Amniotic stem cell (primary cell): ENCODE results near the gene GSTO2.

Experiments used
- DNase-seq: peaks from one replicate; lab custom pipeline; 2025; lab: John Stamatoyannopoulos, UW

The GSTO2 gene

DNA sequence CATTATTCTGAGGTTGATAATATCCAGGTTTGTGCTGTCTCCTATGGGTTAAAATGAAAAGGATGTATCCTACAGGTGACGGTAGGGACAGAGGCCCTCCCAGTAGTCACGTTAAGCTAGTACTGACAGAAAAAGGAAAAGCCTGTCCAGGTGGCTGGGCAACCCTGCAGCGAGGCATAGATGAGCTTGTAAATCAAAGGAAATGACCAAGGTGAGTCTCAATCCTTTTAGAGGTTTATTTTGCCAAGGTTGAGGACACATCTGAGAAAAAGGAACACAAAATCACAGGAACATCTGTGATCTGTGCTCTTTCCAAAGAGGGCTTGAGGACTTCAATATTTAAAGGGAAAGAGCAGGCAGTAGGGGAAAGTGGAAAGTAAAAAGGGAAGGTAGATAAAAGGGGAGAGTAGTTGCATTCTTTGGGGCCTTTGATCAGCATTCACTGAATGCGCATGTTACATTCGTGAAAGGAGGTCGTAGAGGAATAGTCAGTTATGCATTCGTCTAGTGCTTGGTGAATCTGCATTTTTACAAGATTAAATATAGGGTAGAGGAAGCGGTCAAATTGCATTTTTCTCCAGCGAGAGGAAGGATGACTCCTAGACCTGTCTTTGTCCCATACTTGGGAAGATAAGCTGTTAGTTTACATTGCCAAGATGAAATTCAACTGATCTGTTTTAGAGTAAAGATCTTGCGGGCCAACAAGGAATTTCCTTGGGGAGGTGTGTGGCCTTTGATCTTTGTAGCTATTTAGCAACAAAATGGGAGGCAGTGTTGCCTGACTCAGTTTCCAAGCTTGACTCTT lies 15.2 kb upstream of the GSTO2 start:
- DNase-seq = no peak

DNA sequence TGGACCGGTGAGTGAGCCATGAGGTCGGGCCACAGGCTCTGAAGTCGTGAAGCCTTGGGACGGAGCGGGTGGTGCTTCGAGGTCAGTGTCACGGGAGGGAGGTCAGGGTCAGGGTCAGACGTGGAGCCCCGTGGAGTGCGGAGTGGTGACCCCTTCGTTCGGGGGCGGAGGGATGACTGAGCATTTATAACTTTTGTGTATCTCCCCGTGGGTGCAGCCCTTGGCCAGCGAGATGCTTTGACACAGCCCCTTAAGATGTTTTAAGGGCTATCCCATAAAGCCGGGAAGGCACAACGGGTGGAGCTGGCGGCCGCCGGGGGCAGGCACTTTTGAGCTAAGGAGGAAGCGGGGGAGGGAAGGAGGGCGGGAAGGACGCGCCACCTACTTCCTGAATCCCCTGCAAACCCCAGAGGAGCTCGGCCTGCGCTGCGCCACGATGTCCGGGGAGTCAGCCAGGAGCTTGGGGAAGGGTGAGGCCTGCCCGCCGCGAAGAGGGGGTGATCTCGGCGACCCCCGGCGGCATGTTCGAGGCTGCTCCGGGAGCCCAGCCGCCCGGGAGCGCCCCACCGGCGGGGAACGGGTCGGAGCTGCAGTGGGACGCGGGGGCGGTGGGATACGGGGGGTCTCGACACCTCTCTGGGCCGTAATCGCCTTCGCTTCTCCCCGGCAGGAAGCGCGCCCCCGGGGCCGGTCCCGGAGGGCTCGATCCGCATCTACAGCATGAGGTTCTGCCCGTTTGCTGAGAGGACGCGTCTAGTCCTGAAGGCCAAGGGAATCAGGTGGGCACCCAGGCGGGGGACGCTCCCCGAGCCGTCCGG lies 14.3 kb upstream of the GSTO2 start, which contains the start of gene GSTO1:
TSS of gene GSTO1 (plus strand) at position 400 of the 818 bp plus-strand sequence. CDS start at position 437, 37 bp downstream.
- DNase-seq = peak; percentile 38

DNA sequence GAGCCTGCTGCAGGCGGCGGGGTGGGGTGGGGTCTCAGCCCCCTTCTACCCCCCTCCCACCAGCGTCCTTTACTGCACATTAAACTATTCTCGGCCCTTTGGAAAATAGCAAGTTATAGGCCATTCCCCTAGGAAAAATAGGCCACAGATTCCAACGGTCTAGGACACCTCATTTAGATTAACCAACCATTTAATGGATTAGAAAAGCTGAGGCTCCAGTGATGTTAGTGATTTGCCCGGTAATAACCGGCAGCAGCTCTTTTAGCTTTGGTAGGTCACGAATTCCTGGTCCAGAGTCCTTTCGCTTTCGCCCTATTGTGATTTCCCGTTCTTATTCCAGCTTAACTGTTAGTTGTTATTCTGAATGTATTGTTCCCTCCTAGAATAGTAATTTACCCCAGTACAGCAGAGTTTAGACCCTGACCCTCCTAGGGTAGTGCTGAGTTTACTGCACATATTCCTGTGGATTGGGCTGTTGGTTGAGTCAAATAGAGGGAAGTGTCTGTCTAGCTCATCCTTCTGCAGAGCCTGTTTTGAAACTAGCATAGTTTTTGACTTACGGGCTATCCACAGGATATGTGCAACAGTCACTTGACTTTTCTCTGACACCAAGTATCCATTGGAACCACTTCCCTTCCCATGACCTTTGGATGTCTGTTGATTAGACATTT lies 13.5 kb upstream of the GSTO2 start:
- no peak for DNase-seq

DNA sequence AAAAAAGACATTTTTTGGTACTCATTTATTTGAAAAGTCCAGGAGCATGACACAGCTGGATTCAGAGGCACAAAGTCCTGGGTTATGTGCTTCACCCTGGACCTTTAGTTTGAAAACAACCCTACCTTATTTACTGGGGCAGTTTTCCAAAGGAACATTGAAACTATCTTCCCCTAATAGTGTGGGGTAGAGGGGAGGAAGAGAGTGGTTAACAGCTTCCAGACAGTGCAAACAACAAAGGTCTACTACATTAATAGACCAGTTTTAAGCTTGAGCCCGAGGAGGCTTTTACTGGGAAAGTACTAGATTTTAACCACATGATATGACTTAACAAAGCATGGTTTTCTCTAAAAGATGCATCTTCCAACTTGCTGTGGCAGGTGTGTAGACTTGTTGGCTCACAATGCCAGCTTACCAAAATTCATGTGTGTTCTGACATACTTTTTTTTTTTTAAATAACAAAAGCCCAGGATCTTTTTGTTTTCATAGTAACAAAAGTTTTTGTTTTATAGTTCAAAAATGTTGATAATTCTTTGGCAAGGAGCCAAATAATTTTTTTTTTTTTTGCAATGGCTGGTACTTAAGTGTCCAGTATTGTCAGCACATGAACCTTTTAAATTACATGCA lies 12.5 kb upstream of the GSTO2 start:
- no peak for DNase-seq

DNA sequence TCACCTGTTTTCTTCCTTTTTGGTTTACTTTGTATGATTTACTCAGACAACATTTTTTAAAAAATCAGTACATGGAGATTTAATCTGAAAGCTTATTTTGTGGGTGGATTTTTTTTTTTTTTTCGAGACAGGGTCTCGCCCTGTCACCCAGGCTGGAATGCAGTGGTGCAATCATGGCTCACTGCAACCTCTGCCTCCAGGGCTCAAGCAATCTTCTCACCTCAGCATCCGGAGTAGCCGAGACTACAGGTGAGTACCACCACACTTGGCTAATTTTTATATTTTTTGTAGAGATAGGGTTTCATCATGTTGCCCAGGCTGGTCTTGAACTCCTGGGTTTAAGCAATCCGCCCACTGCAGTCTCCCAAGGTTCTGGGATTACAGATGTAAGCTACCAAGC lies 11.7 kb upstream of the GSTO2 start:
- DNase-seq = no peak

DNA sequence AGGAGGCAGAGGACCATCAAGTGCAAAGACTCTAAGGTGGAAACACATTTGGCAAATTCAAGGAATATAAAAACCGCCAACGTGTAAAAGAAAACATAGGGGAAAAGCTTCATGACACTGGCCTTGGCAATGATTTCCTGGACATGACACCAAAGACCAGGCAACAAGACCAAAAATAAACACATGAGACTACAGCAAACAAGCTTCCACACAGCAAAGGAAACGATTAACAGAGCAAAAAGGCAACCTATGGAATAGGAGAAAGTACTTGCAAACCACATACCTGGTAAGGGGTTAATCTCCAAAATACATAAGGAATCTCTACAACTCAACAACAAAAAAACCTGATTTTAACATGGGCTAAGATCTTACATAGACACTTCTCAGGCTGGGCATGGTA lies 10.8 kb upstream of the GSTO2 start:
- DNase-seq = no peak

DNA sequence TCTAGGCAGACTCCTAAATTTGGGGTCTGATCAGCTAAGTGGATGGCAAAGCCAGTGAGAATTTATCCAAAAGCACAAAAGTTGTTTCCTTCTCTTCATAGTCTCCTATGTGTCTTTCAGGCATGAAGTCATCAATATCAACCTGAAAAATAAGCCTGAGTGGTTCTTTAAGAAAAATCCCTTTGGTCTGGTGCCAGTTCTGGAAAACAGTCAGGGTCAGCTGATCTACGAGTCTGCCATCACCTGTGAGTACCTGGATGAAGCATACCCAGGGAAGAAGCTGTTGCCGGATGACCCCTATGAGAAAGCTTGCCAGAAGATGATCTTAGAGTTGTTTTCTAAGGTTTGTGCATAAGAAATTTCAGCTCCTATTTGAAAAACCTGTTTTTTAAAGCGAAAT lies 9.5 kb upstream of the GSTO2 start:
- no peak for DNase-seq

DNA sequence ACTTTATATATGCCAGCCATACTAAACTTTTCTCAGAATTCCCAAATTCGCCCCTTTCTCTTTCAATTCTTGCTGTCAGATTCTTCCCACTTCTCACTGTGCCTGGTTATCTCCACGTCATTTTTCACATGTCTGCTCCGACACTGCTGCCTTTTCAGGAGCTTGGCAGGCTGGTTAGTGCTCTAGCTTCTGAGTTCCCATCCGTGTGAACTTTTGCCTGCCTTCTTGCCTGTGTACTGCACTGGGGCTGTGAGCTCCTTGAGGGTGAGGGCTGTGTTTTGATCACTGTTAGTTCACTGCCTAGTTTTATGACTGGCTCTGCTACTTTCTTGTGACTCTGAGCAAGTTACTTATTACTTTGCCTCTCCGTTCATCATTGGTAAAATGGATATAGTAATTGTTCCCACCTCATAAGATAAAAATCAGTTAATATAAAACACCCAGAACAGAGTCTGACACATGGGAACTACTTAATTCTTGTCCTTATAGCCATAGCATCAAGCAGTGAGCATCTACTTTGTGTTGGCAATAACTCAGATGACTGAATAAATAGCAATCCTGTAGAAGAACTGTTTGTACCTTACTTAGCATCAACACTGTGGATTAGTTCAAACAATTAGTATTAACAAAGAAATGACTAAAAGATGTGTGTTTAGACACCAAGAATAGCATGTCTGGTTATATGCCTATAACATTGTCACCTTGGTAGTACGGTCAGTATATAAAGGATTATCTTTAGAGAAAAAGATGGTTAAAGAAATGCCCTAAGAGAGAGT lies 8.8 kb upstream of the GSTO2 start:
- no peak for DNase-seq

DNA sequence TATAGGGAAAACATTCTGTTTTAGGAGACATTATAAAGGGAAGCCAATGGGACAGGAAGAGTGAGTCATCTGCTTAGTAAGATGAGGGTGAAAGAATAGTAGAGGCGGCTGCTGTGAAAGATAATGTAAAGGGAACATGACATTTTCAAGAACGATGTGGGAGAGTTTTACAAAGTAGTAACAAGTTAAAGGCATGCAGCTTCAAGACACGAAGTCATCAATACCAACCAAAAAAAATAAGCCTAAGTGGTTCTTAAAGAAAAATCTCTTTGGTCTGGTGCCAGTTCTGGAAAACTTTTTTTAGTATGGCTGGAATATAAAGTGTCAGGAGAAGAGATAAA lies 8.2 kb upstream of the GSTO2 start:
- no peak for DNase-seq

DNA sequence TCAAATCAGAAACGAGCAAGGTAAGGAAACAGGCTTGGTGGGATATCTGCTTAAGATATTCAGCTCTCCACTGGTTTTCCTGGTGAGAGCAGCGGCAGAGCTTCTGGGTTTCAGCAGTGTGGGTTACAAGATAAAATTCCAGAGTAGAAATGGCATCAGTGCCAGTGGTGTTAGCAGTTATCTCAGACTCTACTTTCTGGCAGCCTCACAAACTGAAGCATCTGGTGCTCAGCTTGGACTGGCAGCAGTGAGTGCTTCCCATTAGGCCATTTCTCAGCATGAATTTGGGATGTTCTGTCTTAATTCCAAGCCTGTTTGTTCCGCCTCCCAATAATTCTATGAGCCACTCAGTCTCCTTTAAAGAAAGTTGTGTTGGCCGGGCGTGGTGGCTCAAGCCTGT lies 6.9 kb upstream of the GSTO2 start:
- DNase-seq = no peak

DNA sequence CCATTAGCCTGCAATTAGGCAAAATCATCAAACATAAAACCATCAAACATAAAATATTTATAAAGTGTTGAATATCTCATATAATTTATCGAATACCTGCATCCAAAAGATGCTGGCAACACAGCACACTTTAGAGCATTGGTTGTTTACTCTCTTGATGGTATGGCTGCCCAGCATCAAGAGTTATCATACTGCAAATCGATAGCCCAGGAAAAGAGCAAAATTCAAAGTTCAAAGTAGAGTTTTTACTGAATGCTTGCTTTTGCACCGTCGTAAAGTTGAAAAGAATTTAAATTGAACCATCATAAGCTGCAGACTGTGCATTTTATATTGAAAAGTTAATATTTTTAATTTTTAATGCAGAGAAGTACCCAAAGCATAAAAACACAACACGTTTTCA lies 4.2 kb upstream of the GSTO2 start:
- no peak for DNase-seq

DNA sequence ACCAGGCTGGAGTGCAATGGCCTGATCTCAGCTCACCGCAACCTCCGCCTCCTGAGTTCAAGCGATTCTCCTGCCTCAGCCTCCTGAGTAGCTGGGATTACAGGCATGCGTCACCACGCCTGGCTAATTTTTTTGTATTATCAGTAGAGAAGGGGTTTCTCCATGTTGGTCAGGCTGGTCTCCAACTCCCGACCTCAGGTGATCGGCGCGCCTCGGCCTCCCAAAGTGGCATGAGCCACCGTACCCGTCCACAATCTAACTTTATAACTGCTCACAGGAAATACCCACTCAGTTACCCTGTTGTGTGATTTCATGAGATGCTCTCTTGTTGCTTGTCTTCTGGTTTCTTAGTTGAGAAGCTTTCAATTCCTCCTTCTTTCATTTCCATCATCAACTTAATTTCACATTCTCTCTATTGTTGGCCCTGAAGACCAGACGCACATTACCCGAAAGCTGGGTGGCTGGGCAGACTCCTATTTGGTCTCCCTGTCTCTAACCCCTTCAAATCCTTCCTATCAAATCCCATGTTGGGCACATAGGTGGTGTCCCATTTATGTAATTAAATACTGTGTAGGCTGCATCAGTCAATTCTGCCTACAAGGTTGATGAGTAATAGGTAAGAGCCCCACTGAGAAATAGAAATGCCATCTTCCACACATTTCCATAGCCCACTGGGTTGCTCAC lies 1.1 kb upstream of the GSTO2 start:
- DNase-seq = no peak

DNA sequence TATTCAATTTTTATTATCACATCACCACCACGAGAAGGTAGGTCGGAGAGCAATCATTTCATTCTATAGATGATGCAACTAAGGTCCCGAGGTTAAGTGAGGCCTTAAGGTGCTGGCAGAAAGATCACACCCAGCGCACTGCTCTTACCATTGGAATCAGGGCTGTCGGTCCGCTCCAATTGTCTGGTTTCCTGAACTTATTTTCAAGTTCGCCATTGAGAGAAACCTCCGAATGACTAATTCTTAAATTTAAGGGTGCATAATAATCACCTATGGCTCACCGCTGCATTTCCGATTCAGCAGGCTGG lies 625 bp upstream of the GSTO2 start:
- DNase-seq = no peak

DNA sequence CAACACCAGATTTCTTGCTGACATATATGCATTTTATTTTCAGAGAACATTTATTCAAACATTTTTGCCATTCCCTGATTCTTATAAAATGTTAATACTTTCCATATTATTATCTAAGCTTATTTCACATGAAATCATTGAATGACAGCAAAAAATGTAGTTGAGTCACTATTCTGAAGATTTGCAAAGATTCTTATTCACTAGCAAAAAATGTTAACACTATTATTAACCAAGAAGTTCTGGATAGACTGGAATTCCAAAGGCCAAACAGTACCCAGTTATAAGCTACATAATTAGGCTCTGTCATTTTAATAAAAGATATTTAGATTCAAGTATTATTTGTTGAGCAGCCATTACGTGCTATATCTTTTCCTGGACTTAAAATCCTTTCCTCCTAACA lies 4.3 kb downstream of the GSTO2 start:
- no peak for DNase-seq

DNA sequence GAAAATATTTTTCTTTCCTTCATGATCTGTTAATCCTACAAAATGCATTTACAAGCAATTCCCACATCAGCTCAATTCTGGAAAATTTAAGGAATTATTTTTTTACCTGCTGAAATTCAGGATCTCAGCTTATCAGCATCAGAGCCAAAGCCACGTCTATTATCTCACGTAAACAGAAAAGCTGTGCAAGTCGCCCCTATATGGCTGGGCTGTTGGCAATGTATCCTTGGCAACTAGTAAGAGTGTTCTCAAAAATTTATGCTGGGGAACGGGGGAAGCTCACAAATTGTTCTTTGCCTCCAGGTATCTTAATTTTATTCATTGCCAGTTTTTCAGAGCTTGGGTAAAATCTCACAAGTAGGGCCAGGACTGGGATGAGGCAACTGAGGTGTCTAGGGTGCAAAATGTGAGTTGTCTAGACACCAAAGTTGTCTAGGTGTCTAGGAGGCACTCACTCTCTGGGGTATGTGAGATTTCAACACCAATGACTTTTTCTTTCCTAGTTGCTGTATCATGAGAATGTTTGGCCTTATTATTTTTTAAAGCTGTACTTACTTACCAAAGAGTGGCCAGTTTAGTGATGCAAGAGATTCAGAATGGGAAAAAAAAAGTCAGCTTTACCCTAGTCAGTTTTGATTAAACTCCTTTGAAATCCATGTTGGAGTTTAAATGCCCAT lies 5.1 kb downstream of the GSTO2 start:
- no peak for DNase-seq

DNA sequence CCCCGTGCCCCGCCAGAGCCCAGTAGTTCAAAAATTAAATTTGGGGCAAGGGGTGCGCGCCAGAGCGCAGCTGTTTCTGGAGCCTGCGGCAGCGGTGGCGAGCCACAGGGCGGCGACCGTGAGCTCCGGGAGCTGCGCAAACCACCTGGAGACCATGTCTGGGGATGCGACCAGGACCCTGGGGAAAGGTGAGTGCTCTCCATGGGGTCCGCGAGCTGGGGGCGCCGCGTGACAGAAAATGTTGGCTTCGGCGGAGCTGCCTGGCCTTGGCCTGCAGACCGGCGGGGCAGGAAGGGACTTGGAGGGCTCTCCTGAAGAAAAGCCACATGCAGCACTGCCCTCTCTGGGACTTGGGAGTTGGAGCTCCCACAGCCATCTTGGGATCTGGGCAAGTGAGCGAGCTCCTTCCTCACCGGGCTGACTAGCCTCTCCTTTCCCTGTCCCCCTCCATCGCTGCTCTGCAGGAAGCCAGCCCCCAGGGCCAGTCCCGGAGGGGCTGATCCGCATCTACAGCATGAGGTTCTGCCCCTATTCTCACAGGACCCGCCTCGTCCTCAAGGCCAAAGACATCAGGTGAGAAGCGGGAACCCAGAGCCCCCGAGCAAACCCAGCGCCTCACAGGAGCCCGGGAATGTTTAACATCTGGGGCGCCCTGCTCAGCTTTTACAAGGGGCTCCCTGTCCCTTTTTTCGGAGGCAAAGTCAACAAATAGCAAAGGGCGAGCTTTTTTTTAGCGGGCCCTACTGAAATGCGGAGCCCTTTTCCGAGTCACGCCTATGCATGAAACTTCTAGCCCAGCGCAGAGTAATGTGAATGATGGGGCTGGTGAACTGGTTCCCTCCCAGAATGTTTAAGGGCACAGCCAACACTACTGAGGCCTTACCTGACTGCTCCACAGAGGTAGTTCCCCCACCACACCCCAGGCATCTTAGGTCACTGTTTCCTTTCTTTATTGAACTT lies 6.1 kb downstream of the GSTO2 start:
- no peak for DNase-seq

DNA sequence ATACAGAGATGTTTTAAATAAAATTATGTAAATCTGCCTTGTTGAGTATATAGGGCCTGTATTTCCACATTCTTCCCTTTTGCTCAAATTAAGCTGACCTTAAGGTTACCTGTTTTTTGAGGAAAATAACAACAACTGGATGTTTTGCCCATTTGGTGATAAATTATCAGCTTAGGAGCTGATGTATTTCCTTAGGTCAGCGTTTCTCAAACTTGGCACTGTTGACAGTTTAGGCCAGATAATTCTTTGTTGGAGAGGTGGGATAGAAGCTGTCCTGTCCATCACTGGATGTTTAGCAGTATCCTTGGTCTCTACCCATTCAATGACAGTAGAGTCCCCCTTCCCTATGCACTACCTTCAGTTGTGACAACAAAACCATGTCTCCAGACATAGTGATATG lies 7.2 kb downstream of the GSTO2 start:
- no peak for DNase-seq

DNA sequence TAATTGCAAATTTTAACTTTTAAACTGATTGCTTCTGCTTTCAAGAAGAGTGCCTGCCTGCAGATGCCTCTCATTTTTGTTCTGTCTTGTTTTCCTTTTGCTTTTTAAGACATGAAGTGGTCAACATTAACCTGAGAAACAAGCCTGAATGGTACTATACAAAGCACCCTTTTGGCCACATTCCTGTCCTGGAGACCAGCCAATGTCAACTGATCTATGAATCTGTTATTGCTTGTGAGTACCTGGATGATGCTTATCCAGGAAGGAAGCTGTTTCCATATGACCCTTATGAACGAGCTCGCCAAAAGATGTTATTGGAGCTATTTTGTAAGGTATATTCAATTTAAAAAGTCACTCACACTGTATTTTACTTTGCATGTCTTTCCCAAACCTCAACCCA lies 8.8 kb downstream of the GSTO2 start:
- DNase-seq = no peak

DNA sequence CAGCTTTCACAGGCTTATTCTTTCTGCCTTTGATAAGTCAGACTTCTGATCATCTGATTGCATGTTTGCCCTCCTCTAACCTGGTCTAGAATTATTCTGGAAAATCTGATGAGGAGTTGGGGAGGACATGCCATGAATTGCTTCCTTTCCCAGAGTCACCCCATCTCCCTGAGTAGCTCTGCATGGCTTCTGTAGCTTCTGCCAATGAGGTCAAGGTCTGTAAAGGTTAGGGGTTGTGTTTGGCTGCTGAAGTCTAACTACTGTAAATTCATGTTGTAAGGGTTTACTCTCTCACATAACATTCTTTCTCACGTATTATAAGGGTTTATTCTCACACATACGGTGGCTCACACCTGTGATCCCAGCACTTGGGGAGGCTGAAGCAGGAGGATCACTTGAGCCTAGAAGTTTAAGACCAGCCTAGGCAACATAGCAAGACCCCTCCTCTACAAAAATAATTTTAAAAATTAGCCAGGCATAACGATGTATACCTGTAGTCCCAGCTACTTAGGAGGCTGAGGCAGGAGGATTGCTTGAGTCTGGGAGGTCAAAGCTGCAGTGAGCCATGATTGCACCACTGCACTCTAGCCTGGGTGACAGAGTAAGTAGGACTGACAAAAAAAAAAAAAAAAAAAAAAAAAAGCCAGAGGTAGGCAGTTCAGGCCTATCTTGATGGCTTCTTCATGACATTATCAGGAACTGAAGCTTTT lies 10.7 kb downstream of the GSTO2 start:
- DNase-seq = no peak
